NCI-H345 treated with DMSO at 0.1 percent for 48 hours (cell line): Measurements from ENCODE around the gene MRTFB.

Experiments
- DNase-seq: peaks from one replicate; lab custom pipeline; 2025; ENCODE audit not compliant: unreplicated experiment; lab: John Stamatoyannopoulos, UW

The MRTFB gene

DNA sequence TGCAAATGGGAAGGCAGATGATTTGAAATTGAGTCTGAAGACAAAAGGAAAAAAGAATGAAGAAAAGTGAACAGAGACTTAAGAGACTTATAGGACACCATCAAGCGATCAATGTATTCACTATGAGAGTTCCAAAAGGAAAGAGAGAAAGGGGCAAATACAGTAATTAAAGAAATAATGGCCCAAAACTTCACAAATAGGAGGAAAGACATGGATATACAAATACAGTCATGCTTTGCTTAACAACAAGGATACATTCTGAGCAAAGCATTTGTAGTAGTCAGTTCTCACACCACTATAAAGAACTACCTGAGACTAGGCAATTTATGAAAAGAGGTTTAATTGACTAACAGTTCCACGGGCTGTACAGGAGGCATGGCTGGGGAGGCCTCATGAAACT lies 152.5 kb downstream of the MRTFB start:
- no peak for DNase-seq

DNA sequence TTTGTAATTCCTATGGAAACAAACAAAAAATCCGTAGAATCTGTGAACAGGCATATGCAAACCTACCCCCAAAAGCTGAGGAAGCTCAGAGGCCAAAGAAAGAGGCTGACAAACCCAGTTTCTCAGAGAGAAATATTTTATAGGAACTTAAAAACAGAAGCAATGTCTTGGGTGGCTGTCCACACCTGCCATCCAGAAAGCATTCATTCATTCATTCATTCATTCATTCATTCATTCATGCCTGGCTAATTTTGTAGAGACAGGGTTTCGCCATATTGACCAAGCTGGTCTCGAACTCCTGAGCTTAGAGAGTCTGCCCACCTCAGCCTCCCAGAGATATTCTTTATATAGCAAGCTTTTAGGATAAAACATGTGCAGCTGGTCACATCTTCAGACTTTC lies 154.3 kb downstream of the MRTFB start:
- DNase-seq = no peak

DNA sequence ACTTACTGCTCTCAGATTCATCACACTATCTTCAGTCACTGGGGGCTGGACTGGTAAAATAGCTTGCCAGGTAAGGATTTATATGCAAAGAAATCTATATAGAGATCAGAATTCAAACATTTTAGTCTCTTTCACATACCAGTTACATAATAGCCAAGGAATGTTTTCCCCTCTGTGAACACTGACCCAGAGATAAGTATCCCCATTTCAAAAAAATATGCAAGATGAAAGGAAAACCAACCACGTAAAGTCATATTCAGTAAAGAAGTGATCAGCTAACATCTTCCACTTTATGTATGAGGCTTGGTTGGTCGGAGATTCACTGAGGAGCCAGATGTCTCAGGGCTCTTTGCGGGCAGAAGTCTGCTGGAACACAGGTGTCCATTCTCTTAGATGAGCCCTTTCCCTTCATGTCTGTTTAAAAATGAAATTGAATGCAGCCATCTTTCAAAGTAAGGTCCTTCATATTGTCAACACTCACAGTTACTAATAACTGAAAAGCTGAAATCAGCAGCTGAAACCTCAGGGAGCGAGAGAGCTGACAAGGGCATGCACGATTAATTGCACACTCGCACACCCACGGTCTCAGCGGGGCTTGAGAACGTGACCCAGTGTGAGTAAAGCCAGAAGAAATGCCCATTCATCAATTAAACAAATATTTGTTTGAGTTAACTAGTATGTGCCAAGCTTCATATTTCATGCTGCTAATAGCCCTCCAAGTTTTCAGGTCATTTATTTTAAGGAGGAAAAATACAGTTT lies 161.2 kb downstream of the MRTFB start:
- no peak for DNase-seq

DNA sequence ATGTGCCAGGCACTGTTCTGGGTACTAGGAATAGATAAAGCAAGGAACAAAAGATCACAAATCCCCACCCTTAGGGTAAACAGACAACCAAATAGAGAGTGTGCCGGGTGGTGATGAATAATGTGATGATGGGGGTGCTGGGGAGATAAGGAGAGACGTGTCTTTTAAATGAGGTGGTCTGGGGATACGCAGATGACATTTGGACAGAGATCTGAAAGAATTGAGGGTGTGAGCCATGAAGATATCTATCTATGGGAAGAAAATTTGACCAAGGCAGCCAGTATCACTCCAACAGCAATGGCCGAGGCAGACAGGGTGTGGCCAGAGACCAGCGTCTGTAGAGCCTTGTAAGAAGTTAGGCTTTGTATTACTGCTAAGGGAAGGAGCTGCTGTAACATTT lies 165.3 kb downstream of the MRTFB start:
- no peak for DNase-seq

DNA sequence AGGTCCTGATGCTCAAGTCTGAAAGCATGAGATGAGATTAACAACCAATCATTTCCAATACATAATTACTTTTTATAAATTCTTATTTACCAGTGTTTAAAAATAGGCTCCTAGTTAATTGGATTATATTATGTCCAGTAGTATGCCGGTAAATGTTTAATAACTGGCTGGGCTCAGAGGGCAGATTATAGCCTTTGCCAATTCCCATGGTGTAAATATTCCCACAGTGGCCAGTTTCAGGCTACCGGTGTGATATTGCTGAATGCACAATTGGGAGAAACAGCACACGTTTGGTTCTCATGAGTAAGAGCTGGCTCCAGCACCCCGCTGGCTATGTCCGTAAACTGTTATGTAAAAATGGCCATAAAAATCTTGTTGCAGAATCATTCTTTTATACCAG lies 167.6 kb downstream of the MRTFB start:
- no peak for DNase-seq

DNA sequence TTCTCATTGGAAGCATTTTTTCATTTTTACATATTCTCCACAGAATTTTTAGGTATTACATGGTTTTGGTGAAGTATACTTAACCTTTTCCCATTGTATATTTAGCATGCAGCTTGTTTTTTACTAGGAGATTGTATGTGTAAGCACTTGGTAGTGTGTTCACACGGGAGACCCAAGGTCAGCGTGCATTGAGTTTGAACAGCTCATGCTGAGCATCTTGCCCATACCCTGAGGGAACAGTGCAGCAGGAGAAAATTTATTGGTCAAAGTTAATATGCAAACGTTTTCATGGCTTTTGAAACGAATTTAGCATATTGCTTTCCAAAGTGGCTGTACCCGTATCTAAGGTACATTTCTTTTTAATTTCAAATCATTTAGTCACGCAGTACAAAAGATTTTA lies 168.7 kb downstream of the MRTFB start:
- DNase-seq = no peak

DNA sequence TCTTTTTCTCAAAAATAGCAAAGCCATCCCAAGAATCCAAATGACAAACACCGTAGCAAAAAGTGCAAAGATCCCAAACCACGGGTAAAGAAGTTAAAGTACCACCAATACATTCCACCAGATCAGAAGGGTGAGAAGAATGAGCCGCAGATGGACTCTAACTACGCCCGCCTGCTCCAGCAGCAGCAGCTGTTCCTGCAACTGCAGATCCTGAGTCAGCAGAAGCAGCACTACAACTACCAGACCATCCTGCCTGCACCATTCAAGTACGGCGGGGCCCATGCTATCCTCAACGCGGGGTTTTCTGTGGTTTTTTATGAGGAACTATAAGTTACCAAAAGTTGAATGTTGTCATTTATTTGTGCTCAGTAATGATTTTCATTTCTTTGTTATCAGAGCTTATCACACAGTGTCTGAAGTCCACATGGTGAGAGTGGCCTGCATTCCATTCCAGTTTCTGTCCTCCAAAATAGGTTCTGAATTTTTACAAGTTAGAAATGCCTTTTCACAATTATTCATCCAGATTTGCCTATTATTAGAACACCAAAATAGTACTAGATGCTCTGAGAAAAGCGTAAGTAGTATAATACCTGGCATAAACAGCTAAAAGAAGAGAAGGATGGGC lies 169.2 kb downstream of the MRTFB start:
- no peak for DNase-seq

DNA sequence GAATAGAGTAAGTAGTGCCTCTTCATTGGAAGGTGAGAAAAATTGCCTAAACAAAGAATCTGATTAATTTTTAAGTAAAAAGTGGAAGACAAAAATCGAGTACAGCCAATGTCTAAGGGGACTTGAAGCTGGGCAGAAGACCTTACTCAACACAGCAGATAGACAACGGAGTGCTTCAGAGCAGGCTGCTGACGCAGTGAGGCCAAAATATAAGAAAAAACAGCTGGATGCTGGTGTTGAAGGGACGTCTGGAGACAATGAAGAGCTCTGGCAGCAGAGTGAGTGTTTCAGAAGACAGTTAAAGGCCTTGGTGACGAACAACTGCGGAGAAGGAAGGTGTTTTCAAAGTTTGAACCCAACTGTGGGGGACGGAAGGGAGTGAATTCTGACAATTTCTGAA lies 169.8 kb downstream of the MRTFB start:
- no peak for DNase-seq

DNA sequence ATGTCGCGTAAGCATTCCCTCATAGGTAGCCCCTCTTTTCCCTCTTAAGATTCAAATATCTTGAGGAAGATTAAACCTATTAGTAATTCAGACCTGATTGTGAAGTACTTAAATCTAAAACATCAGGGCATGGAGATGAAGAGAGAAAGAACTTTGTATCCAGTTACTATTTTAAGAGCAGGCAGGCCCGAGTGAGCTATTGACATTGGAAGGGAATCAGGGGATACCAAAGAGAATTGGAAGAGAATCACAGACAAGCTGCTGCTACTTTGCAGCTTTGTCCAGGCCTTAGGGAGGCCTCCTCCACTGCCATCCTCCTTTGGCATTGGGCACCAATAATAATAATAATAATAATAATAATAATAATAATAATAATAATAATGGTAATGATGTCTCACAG lies 170.5 kb downstream of the MRTFB start:
- DNase-seq = no peak

DNA sequence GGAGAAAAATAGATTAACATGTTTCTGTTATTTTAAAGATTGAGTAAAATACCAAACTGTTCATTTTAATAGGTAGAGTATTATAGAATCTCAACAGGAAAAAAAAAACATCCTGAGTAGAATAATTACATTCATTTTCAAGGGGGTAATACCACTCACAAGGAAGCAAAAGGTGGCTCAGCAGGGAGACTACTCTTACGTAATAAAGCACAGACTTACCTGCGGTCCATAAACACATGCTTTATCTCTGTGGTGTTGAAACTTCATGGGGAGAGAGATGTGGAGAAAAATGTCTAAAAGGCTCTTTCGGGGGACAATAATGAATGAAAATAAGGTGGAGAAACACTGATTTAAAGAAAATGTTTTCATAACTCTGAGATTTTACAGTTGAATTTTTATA lies 171.7 kb downstream of the MRTFB start:
- DNase-seq = no peak

DNA sequence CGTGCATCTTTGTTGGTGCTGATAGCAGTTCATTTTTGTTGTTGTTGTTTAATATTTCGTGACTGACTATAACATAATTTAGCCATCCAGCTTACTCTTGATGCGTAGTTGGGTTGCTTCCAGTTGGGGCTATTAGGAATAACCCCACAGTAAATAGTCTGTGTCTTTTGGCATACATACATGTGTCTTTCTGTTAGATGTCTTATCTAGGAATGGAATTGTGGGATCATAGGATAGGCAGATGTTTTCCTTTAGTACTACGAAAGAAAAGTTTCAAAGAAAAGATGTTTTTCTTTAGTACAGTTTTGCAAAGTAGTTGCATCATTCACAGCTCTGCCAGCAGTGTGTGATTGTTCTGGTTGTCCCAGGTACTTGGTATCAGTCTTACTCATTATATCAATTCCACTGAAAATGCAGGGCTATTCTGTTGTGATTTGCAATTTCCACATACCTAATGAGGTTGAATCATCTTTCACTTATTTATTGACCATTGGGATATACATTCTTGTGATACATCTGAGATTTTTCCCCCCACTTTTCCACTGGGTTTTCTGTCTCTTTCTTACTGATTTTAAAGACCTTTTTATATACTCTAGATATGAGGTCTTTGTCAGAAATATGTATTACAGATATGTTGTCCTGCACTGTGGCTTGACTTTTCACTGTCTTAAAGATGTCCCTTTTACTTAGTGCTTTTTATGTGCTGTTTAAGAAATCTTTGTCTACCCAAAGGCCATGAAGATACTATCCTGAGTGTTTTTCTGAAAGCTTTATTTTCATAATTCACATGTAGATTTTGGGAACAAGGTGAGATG lies 173.3 kb downstream of the MRTFB start:
- no peak for DNase-seq

DNA sequence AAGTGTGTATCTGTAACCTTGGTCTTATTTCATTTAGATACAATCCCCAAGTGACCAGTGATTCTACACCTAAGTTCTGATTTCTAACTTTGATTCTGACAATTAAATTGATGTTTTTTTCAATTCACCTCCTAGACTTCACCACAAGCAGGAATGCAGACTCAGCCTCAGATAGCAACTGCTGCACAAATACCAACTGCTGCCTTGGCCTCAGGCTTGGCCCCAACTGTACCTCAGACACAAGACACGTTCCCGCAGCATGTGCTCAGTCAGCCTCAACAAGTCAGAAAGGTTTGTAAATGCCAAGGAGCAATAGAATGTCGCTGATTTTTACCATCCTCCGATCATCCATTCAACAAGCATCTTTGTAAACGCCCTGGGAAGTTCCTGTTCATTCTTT lies 177.7 kb downstream of the MRTFB start:
- no peak for DNase-seq

DNA sequence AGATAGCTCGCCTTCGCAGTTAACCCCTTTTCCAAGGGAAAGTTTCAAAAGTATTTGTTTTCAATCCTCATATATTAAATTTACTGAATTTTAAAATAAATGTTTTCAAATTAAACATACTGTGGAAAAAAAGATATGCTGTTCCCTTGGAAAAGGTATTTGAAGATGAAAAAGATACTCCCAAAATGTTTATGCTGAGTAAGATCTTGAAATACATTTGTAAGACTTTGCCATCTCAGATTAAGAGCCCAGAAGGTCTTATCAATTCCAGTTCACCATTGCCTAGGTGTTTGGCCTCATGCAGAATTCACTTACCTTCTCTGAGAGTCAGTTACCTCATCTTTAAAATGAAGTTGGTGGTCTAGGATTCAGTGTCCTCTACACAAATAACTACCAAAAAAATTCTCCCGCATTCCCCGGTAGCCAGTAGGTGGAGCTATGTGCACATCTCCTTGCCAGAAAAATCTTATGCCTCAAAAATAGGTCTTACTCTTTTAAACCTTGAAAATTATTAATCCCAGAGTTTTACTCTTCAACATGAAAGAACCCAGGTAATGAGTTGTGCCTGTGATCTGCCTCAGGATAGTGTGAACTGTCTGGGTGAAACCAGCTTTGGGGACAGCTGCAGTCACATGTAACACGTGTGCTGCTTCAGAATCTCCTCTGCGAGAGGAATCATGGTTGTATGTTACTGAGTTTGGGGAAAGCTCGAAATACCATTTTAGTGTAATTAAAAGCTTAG lies 178.3 kb downstream of the MRTFB start:
- peak; percentile 18 for DNase-seq

DNA sequence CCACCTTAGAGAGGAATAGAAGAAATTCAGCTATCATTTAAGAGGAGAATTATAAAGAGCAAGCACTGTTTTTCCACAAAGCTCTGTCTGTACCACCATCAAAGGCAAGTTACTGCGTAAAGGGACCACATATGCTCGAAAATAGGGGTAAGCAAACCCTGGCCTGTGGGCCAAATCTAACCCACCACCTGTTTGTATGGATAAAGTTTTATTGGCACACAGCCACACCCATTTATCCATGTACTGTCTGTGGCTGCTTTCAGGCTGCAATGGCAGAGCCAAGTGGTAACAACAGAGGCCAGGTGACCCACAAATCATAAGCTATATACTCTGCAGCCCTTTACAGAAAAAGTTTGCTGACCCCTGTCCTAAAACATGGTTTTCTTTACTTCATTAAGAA lies 180.3 kb downstream of the MRTFB start:
- no peak for DNase-seq

DNA sequence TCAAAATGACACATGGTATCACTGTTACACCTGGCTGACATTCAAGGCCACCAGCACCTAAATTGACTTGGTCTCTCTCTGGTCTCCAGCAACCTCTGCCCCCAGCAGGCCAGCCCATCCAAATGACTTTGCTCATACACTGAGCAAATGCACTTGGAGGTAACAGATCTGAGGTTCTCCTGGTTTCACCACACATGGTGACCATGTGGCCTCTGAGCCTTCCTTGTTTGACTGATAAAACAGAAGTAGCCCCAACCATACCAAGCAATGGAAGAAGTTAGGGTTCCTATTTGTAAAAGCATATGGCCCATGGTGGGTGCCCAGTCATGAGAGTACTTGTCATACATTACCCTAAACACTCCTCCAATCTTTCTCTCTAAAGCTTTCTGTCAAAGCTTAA lies 181.7 kb downstream of the MRTFB start:
- no peak for DNase-seq

DNA sequence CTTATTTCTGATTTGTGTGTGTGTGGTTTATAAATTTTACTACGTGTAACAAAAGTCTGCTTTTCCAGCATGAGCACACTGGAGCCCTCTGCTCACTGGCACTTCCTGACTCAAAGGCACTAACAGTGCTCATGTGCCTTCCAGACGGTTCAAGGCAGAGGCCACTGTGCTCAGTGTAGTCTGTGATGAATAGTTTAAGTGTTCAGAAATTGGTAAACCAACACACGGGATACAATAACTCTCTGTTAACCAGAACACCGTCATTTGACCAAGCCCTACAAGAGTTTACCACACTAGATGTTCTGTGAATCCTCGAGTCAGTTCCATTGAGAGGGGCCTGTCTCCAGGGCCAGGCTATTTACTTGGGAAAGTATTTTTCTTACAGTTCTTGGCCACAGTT lies 191.9 kb downstream of the MRTFB start:
- DNase-seq = no peak

DNA sequence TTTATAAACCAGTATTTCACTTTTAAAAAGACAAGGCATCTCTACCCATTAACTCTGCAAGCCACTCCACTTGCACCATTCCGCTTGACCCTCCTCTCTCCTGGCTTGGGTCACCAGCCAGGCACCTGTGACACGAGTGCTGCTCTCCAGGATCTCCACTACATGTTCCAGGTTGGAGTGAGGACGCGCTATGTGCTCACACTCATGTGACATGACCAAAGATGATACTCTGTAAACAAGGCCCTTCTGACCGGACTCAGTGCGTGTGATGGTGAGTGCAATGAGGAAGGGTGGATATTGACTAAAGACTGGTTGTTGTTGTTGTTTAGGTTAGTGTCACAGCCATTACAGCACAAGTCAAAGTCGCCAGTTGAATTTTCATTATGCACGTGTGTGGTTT lies 192.7 kb downstream of the MRTFB start:
- no peak for DNase-seq

DNA sequence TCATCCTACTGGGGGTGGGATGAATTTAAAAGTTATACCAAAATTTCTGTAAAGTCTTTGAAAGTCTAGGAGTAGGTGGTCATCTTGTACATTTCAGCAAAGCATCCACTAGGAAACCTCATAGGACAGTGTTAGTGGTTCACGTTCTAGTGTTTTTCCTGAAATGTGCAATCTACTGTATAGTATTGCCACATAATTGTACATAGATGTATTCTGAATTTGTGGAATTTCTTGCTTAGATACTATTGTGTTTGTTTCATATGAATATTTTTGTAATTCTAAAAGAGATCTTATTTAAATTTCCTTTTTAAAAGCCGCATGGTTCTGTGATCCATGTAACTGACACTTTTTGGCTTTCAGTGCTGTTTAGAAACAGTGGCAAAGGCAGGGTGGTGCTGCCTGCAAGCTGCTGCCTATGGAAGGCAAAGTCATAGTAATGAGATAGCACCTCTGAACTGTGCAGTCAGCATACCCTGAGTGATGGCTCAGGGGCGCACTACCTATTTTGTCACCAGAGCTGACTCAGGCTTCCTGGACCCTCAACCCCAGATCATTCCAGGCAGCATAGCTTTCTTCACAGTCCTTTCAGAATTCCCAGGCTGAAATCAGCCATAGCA lies 193.3 kb downstream of the MRTFB start:
- DNase-seq = no peak

DNA sequence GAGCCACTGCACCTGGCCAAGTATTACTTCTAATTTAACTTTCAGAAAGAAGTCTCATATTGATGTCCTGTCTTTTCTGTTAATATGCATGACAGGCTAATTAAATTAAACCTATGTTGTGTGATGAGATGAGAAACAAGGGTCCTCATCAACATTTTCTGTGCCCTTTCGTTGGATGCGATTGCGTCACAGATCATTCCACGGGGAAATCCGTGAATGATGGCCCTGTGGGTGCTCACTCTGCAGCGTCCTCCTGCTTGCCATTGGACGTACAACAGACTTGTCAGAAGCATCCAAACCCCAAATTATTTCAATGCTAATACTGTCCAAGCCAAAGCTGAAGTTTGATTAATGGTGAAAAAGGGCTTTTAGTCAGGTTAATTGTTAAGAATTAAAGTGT lies 197.0 kb downstream of the MRTFB start:
- DNase-seq = no peak

DNA sequence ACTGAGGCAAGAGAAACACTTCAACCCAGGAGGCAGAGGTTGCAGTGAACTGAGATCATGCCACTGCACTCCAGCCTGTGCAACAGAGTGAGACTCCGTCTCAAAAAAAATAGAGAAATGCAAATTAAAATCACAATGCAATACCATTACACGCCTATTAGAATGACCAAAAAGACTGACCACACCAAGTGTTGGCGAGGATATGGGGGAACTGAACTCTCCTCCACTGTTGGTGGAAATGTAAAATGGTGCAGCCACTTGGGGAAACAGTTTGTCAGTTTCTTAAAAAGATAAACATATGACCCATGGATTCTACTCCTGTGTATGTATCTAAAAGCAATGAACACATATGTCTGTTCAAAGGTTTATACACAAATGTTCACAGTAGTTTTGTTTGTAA lies 204.8 kb downstream of the MRTFB start:
- DNase-seq = no peak

DNA sequence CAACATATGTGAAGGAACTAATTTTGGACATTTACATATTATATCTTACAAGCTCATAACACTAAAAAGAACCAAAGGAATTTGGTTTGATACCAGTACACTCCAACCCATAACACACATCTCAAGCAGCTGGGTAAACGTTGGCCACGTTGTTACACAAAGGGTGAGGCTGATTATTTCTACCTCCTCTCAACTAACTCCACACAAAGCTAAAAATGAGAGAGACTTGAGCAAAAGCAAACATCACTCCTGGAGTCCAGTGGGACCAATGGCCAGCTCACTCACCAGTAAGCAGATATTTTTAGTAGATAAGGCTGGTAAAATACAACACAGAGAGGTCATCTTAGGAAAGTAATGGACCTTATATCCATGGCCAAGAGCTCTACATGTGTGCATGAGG lies 207.6 kb downstream of the MRTFB start:
- no peak for DNase-seq
